GM18867 (cell line): Measurements from ENCODE around the gene OAS2.

Experiments
- ATAC-seq: cut with Tn5 transposase; IDR thresholded peaks from one replicate; pipeline ENCODE4 v1.9.1; 2021; ENCODE audit warnings: mild to moderate bottlenecking, moderate library complexity; ENCODE audit not compliant: unreplicated experiment

OAS2 gene

DNA sequence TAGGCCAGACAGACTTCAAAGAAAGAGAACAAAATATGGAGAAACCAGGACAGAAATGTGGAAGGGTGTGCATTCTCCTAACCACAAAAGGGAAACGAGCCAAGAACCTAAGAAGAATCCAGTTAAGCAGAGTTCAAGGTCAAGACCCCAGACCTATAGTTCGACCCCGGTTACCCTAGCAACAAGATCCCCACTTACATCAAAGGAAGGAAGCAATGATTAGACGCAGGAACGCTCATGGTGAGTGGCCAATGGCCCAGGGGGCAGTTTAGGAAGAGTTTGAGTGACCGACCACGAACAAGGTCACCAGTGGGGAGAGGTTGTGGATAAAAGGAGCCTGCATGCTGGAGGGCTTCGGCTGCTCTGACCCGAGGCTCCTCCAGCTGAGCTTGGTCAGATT, 36.2 kb downstream of the OAS2 start:
- no peak for ATAC-seq

DNA sequence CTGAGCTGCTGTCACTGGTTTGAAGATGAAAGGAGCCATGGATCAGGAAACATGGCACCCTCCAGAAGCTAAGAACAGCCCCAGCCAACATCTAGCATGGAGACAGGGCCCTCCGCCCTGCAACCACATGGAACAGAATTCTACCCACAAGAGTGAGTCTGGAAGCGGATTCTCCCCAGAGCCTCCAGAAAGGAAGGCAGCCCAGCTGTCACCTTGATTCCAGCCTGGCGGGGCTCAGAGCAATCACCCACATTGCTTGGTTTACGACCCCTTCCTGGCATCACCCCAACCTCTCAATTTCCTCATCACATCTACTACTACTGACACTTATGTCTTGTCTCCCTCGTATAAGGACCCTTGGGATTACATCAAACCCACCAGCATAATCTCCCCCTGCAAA, 38.5 kb downstream of the OAS2 start:
- ATAC-seq, result no peak

GRCh38 chr12:113019025-113019424, 40.7 kb downstream of the OAS2 start:
- no peak for ATAC-seq

DNA sequence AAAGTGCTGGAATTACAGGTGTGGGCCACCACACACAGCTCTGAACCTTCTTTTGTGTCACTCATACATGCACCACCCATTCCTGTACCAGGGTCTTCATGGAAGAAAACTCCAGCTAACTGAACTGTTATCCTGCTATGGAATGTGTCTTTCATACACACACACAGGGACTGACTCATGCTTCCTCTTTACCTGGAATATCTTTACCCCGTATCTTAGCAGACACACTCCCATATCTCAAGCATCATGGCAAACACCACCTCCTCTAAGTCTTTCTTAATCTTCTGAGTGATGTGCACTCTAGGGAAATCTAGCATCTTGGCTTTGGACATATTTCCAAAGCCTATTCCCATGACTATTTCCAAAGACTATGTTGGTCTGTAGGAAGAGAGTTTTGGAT, 43.2 kb downstream of the OAS2 start:
- no peak for ATAC-seq

DNA sequence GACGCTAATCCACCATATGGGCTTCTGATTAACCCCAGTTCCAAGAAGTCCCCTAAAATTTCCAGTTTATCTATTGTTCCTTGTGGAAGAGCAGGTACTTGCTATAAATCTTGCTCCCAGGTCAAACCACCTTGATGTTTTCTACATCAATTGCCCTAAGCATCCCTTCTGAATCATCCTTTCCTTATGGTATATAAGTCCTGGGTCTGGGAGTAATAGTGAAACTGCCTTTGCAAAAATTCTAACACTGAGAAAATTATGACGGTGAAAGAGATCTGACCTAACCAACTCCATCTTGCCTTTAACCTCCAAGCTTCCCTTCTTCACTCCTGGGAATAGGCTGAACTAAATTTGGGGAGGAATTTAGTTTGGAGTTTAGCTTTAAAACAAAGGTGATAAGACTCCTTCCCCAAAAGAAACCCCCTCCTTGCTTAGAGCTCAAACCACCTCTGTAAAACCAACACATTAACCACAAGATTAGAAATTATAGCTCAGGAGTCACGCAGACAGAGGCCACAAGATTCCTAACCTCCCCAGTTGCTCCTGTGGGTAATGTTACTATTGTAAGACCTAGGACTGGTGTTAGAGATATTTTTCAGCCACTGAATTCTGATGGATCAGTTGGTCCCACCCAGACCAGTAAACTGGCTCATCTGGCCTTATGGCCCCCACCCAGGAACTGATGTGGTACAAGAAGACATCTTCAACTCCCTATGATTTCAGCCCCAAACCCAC, 44.4 kb downstream of the OAS2 start:
- ATAC-seq, result no peak

GRCh38 chr12:113027726-113028125, 49.4 kb downstream of the OAS2 start:
- ATAC-seq, result no peak

GRCh38 chr12:113030875-113031525, 52.7 kb downstream of the OAS2 start:
- ATAC-seq, result no peak

GRCh38 chr12:113039911-113040445, 61.7 kb downstream of the OAS2 start:
- no peak for ATAC-seq

GRCh38 chr12:113040722-113041171, 62.4 kb downstream of the OAS2 start:
- no peak for ATAC-seq

GRCh38 chr12:113041560-113041959, 63.2 kb downstream of the OAS2 start:
- no peak for ATAC-seq

GRCh38 chr12:113043240-113043639, 64.9 kb downstream of the OAS2 start:
- no peak for ATAC-seq

DNA sequence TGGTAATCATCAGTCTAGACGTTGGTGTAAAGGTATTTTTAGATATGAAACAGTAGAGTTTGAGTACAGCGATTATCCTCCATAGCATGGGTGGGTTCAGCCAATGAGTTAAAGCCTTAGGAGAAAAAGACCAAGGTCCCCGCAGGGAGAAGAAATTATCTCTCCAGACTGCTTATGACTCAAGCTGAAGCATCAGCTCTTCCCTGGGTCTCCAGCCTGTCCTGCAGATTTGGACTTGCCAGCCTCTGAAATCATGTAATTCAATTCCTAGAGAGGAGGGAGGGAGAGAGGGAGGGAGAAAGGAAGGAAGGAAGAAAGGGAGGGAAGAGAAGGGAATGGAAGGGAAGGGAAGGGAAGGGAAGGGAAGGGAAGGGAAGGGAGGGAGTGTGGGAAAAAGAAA, 66.2 kb downstream of the OAS2 start:
- no peak for ATAC-seq

DNA sequence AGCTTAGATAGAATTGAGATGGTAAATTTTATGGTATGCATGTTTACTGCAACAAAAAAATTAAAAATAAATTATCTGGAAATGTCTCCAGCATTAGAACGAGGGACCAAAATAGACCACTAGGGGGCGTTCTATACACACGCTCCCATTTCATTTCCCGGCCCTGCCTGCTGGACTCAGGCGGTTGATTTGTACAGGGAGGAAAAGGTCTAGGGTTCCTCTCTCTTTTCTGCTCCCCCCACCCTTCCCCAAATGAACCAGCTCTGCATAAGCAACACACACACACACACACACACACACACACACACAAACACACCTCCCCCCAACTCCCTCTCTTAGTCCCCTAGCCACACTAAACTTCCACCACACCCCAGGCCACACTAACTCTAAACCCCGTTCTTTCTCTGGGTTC, 70.4 kb downstream of the OAS2 start:
- peak; percentile 43 for ATAC-seq

DNA sequence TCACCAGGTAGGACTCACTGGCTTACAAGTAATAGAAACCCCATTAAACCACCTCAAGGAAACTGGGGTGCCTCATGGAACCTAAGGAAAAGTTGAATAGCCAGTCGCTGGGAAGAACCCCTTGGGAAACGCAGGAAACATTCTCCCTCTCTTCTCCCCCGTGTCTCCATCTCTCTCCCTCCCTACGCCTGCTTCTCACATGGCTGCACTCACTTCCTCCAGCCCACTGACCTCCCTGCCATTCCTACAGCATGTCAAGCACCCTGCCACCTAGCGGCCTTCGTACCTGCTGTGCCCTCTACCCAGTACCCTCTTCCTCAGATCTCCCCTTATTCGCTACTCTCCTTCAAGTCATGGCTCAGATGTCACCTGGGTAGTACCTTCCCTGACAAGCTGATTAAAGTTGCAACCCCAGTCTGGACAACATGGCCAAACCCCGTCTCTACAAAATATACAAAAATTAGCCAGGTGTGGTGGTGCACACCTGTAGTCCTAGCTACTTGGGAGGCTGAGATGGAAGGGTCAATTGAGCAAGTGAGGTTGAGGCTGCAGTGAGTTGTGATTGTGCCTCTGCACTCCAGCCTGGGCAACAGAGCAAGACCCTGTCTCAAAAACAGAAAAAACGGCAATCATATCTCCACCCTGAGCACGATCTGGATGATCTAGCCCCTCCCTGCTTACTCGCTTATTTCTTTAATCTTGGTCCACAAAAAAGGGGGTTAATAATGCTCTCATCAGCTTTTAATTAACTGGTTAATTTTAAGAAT, 71.8 kb downstream of the OAS2 start:
- no peak for ATAC-seq

- no peak for ATAC-seq
These were observed 72.5 kb downstream of the OAS2 start for GRCh38 chr12:113050795-113051194.

GRCh38 chr12:113051759-113052158, 73.4 kb downstream of the OAS2 start:
- ATAC-seq, result no peak

DNA sequence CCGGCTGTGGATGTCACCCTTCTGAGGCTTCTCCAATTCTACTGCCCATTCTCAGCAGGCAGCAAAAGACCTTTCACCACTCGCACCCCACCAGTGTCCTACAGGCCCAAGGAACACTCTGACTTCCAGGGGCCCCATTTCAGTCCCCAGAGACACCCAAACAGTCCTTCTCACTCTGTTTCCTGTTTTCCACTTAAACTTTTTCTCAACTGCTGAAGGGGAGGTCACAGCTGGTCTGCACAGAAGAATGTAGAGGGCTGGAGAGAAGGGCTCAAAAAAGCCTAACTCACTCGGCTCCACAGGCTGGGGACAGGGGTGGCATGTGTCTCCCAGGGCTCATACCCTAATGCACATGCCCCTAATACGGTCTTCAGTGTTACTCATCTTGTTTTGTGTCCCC, 74.0 kb downstream of the OAS2 start:
- no peak for ATAC-seq

GRCh38 chr12:113054948-113055486, 76.7 kb downstream of the OAS2 start:
- ATAC-seq, result no peak

DNA sequence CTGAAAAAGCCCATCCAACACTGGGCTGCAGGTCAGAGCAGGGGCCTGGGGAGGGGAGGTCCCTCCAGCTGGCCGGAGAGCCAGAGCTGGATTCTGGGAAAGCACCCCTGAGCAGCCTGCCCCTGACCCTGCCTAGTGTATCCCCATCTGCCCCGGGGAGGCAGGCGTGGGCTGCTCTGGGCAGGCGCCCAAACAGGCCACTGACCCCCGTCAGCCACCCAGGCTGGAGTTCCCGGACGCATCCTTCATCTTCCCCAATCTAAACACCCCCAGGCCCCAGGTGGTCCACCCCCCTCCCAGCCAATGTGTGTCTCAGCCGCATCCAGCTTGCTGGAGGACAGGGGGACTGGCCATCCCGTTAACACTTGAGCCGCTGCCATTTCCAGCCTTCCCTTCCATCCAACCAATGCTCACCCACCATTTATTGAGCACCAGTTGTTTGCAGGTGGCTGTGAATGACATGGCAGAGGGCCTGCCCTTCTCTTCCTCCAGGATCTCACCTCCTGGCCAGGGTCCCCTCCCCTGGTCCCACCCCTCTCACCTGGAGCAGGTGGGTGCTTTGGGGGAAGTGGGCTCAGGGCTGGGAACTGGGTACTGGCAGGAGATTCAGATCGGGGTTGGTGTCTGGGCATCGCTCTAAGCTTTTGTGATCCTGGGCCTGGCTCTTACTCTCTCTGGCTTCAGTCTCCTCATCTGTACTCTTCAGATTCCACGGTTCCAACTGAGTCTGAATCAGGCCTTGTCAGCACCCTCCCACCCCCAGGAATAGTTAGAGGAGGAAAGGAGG, 77.5 kb downstream of the OAS2 start:
- ATAC-seq, result no peak

- no peak for ATAC-seq
These were observed 78.0 kb downstream of the OAS2 start for GRCh38 chr12:113056381-113056630.
